ENCODE data around the gene HPN. TPM values are rescaled to one million over a fixed set of nuclear protein-coding genes. Genes with fewer than 3 reads are reported as not detected.
"Not testable (repeated sequence)": the region's sequence is repeated elsewhere in the genome, so short reads cannot be mapped to it uniquely, and the experiment has no call there.

Gene HPN
- total RNA-seq, 1 donor from 2014 or later = not detected

DNA sequence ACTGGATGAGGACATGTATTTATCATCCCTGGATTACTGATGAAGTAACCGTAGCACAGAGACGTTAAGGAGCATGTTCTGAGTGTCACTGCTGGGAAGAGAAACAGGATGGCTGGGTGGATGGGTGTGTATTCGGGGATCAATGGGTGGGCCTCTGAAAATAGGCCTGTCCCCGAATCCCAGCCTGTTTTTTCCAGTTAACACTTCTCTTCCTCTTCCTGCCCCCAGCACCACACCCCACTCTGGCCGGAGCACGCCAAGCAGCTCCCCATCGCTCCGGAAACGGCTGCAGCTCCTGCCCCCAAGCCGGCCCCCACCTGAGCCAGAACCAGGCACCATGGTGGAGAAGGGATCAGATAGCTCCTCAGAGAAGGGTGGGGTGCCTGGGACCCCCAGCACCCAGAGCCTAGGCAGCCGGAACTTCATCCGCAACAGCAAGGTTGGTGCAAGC is 32.6 kb upstream of the HPN start:
- no peak for DNase-seq (ENCODE audit: extremely low read depth, low read depth, low spot score)

DNA sequence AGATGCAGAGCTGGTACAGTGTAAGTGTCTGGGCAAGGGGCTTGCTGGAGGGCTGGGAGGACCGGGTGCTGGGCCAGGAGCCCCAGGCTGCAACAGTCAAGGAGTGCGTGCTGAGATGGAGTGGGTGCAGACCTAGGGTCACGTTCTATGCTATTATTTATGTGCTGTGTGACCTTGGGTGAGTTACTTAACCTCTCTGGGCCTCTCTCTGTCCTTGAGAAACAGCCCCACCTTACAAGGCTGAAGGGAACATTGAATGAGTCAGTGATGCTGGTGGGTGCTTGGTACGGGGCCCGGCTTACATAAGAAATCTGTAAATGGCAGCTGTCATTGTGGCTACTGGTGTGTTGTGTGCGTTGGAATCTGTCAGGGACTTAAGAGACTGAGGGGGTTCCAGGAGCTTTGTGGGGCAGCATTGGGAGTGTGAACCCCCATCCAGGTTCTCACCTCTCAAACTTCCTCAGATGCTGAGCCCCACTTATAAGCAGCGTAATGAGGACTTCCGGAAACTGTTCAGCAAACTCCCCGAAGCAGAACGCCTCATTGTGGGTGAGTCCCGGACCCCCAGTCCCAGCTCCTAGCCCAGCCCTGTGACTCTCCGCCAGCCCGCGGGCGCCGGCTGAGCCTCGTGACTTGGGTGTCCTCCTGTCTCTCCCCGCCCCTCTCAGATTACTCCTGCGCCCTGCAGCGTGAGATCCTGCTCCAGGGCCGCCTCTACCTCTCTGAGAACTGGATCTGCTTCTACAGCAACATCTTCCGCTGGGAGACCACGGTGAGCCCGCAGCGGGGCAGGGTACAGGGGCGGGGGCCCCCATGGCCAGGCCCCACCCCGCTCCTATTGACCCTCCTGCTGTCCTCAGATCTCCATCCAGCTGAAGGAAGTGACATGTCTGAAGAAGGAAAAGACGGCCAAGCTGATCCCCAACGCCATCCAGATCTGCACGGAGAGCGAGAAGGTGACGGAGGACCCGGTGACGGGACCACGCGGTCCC is 31.8 kb upstream of the HPN start:
- DNase-seq (ENCODE audit: extremely low read depth, low read depth, low spot score) = no peak

DNA sequence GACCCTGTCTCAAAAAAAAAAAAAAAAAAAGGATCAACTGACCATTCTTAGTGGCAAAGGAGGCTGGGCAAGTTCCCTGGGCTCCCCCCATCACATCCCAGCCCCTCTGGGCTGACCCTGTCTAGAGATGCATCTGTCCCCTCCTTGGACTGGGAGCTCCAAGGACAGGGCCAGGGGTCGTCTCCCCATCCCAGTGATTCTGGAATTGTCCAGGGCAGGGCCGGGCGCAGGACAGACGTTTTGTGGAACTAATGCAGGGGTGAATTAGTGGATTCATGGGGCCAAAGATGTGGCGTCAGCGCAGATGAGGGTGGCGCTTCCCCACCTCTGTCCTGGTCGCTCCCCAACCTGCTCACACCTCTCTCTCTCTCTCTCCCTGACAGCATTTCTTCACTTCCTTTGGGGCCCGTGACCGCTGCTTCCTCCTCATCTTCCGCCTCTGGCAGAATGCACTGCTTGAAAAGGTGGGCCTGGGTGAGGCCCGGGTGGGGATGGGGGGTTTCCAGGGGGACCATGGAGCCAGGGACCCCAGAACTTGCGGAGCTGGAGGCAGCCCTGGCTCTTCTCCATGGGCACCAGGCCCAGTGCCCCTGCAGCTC is 30.3 kb upstream of the HPN start:
- no peak for DNase-seq (ENCODE audit: extremely low read depth, low read depth, low spot score)

GRCh38 chr19:35011737-35012682 is 29.5 kb upstream of the HPN start:
- no peak for DNase-seq (ENCODE audit: extremely low read depth, low read depth, low spot score)

DNA sequence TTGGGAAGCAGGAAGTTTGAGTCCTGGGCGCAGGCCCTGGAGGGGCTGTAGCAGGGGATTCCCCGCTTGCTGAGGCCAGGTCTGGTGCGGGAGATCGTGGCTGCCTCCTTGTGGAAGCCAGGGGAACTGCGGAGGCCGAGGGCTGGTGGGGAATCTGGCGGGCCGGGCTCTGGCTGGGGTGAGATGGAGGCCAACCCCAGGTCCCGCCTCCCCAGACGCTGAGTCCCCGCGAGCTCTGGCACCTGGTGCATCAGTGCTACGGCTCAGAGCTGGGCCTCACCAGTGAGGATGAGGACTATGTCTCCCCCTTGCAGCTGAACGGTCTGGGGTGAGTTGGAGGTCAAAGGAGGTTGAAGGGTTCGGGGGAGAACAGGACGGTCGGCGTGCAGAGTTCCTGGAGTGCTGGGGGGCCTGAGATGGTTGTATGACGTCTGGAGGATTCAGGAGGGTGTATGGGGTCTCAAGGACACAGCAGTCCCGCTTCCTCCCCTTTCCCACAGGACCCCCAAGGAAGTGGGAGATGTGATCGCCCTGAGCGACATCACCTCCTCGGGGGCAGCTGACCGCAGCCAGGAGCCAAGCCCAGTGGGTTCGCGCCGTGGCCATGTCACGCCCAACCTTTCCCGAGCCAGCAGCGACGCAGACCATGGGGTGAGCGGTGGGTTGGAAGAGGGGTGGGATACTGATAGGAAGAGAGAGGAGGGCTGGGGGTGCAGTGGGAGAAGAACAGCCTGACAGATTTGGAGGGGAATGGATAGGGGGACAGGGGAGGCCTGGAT is 28.3 kb upstream of the HPN start:
- DNase-seq (ENCODE audit: extremely low read depth, low read depth, low spot score) = no peak

DNA sequence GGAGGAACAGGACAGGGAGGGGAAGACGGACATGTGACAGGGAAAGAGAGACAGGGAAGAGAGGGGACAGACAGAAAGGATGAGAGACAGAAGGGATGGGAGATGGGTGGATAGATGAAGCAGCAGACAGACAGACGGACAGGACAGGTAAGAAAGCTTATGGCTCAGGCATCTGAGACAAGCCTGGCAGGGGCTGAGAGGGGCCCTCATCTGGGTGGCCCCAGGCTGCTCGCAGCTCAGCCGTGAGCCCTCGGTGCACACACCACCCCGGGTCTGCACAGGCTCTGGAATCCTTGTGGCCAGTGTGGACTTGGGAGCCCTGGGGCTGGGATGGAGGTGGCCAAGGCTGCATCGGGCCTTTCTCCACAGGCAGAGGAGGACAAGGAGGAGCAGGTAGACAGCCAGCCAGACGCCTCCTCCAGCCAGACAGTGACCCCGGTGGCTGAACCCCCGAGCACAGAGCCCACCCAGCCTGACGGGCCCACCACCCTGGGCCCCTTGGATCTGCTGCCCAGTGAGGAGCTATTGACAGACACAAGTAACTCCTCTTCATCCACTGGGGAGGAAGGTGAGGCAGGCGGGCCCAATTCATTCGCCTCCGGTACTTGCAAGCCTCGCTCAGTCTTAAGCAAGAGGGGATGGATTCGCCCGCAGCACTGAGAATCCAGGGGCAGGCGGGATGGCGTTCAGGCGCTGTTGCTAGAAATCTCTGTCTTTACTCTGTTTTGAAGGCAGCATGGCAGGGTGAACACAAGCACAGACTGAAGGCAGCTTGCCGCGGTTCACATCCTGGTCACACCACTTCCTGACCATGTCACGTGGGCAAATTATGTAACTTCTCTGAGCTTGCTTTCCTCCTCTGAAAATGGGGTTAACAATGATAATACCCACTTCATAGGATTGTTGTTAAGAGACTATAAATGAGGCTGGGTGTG is 27.4 kb upstream of the HPN start:
- DNase-seq (ENCODE audit: extremely low read depth, low read depth, low spot score) = no peak

DNA sequence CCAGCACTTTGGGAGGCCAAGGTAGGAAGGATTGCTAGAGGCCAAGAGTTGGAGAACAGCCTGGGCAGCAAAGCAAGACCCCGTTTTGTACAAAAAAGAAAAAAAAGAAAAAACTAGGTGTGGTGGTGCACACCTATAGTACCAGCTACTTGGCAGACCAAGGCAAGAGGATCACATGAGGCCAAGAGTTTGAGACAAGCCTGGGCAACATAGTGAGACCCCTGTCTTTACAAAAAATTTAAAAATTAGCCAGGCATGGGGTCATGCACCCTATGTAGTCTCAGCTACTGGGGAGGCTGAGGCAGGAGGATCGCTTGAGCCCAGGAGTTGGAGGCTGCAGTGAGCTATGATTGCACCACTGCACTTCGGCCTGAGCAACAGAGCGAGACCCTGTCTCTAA is 26.7 kb upstream of the HPN start:
- DNase-seq (ENCODE audit: extremely low read depth, low read depth, low spot score) = not testable (repeated sequence)

DNA sequence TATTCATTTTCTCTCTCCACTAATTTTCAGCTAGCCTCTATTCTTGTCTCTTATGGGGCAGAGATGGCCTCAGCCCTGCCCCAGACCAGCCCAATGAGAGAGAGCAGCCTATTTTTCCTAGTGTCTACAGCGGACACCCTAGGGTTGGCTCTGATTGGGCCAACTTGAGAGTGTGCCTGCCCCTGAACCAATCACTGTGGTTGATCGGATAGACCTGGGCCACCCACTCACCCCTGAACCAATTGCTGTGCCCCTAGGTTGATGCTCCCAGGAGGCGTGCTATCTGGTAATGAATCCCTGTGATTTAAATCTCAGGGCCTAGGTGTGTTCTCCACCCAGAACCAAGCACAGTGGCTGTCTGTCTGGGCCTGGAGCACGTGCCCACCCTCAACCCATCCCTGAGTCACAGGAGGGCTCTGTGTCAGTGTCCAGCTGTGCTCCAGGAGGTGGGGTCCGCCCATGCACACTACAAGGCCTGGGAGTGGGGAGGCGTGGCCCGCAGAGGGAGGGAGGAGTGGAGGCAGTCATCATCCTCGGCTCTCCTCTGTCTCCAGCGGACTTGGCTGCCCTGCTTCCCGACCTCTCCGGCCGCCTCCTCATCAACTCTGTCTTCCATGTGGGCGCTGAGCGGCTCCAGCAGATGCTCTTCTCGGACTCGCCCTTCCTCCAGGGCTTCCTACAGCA is 26.1 kb upstream of the HPN start:
- DNase-seq (ENCODE audit: extremely low read depth, low read depth, low spot score) = no peak

- DNase-seq (ENCODE audit: extremely low read depth, low read depth, low spot score) = no peak
Measured at GRCh38 chr19:35015954-35016351, 25.6 kb upstream of the HPN start.

GRCh38 chr19:35017507-35017906 is 24.0 kb upstream of the HPN start:
- no peak for DNase-seq (ENCODE audit: extremely low read depth, low read depth, low spot score)

GRCh38 chr19:35018379-35018778 is 23.1 kb upstream of the HPN start:
- DNase-seq (ENCODE audit: extremely low read depth, low read depth, low spot score) = no peak

DNA sequence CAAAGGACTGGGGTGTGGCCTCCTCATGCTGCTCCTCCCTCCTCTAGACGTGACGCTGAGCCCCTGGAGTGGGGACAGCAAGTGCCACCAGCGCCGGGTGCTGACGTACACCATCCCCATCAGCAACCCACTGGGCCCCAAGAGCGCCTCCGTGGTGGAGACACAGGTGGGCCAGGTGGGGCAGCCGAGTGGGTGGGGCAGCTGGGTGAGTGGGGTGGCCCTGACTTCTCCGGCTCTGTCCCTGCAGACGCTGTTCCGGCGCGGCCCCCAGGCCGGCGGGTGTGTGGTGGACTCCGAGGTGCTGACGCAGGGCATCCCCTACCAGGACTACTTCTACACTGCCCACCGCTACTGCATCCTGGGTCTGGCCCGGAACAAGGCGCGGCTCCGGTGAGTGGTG is 22.4 kb upstream of the HPN start:
- no peak for DNase-seq (ENCODE audit: extremely low read depth, low read depth, low spot score)

DNA sequence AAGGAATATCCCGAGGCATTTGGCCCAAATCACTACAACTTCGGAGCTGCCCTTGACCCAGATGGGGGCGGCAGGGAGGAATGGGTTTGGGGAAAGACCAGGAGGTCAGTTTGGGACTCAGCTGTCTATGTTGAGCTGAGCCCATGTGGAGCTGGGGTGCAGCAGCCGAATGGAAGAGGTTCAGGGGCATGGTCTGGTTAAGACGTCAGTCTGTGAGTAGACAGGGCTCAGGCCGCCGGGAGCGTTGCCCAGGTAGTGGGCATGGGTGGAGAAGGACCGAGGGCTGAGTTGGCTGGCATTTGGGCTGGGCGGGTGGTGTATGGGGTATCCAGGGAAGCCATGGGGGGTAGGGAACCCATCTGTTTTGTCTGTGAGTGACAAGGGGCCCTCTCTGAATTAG is 20.5 kb upstream of the HPN start:
- DNase-seq (ENCODE audit: extremely low read depth, low read depth, low spot score) = no peak

- DNase-seq (ENCODE audit: extremely low read depth, low read depth, low spot score) = no peak
Measured at GRCh38 chr19:35021596-35021995, 19.9 kb upstream of the HPN start.

GRCh38 chr19:35022460-35022859 is 19.1 kb upstream of the HPN start:
- no peak for DNase-seq (ENCODE audit: extremely low read depth, low read depth, low spot score)

DNA sequence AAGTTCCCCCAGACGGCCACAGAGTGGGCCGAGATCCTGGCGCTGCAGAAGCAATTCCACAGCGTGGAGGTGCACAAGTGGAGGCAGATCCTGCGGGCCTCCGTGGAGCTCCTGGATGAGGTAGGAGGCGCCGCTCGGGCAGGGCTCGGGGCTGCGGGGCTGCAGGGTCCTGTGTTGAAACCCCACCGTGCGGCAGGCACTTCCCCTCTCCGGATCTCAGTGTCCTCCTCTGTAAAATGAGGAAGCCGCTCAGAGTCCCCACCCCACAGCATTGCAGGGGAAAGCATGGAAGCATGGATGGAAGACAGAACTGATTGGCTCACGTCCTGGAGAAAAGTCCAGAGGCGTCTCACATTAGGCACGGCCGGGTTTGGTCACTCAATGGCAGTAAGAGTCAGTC is 18.1 kb upstream of the HPN start:
- DNase-seq (ENCODE audit: extremely low read depth, low read depth, low spot score) = no peak

DNA sequence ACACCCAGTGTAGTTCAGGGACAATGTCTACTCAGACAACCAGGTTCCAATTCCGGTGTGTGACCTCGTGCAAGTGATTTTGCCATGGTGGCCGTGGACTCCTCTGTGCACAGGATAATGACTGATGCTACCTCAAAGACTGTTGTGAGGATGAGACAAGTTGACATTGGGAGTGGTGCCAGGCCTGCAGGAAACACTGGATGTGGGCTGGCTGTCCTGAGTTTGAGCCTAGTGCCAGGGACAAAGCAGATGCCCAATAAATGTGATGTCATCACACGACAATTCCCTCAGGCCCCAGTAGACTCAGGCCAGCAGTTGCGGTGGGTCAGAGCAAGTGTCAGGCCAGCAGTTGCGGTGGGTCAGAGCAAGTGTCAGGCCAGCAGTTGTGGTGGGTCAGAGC is 17.4 kb upstream of the HPN start:
- no peak for DNase-seq (ENCODE audit: extremely low read depth, low read depth, low spot score)

- DNase-seq (ENCODE audit: extremely low read depth, low read depth, low spot score) = no peak
Measured at GRCh38 chr19:35025969-35026368, 15.6 kb upstream of the HPN start.

- no peak for DNase-seq (ENCODE audit: extremely low read depth, low read depth, low spot score)
Measured at GRCh38 chr19:35026418-35026817, 15.1 kb upstream of the HPN start.
